Stimulated activated CD4-positive, alpha-beta T cell treated with anti-CD3 and anti-CD28 coated beads, Interleukin-1b, Interleukin-23, amount 100 ng/mL, for 24 hours (primary cell): ENCODE measurements around the gene MAP3K21.

Source experiments
- DNase-seq, 4 experiments: peaks; one replicate each; pipeline ENCODE4 v3.0.0-alpha.2; 2020; ENCODE audit warnings: low read depth in 4 of 4, low spot score in 1 of 4

The MAP3K21 gene

DNA sequence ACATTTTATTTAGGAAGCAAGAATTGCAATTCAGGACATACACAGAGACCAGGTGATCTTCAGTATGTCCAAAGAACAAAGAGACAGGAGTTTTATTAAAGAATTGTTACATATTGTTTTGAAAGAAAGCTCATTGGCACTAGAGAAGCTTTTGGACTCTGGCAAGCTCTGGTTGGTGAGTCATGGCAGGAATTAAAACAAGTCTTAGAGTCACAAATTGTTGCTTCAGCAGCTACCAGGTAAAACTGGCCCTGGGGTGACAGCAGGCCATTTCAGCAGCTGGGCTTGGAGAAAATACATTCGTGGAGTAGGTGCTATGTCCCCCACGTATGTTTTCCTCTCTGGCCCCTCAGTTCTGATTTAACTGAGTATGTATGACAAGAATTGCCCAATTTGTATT is 58.8 kb downstream of the MAP3K21 start:
- no peak for DNase-seq

DNA sequence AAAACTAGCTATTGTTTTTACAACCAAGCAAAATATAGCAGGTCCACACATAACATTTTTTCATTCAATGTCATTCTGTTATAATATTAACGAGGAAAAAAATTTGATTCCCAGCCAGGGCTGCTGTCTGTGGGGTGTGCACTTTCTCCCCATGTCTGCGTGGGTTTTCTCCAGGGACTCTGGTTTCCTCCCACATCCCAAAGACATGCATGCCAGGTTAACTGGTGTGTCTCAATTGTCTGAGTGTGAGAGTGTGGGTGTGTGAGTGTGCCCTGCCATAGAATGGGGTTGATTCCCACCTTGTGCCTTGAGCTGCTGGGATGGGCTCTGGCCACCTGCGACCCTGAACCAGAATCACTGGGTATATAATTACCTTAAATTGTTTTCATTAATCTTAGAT is 60.1 kb downstream of the MAP3K21 start:
- DNase-seq = no peak

DNA sequence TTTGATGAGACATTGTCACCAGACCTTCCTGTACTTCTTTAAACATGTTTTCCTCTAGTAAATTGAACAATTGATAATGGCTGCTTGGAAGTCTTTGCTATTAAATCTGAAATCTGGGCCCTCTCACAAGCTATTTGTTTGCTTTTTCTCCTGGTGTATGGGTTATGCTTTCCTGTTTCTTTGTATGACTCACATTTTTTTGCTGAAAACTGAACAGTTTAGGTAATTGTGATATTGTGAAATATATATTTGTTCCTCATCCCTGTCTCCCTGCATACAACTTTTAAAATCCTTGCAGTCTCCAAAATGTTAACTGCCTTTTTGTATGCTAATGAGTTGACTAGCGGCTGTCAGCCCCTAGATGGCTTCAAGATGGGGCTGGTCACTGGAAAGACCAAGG is 61.6 kb downstream of the MAP3K21 start:
- no peak for DNase-seq

DNA sequence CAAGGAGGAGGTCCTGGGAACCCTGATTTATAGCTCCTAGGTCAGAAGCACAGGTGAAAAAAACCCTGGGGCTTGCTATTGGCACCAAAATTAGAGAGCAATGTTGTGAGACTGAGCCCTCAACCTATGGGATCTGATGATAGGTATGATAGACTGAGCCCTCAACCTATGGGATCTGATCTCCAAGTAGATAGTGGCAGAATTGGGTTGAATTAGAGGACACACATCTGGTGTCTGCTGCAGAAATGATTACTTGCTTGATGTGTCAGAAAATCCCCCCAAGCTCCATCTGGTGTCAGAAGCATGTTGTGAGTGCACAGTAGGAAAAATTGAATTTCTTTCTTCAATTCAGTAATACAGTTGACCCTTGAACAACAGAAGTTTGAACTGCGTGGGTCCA is 62.4 kb downstream of the MAP3K21 start:
- DNase-seq = no peak

DNA sequence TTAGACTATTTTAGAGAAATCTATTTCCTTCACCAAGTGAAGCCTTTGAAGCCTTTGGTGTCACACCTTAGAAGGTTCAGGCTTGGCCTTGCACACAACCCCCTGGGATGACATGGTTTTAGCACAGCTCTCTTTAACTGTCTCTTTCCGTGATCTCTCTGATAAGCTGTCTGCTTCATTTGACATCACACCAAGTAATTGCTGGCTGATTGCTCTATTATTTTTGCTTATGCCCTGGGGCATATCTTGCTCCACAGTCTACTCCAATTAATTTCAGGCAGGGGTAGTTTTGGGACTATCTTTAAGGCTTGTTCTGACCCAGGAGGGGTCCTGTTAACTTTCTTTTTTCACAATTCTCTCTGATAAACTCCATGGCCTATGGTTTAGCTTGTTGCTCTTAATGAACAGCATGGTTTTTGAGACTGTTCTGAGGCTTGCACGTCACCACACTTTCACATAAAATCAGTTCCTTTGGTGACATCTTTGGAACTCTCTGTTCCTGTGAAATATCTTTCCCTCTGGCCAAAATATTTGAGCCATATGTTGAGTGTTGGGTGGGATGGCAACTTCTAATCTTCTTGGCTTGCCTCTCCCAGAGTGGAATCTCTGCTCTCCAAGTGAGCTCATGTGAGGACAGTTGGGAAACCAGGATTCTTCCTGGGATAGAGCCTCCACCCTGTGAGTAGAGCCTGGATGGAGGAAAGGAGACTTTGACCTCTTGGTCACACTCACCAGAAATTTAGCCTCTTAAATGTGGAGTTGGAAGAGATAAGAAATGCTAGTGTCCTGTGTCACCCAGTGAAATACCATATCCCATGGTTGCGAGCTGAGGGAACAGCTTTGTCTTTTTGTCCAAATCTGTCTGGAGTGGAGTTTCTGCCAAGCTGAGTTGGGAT is 63.6 kb downstream of the MAP3K21 start:
- no peak for DNase-seq

DNA sequence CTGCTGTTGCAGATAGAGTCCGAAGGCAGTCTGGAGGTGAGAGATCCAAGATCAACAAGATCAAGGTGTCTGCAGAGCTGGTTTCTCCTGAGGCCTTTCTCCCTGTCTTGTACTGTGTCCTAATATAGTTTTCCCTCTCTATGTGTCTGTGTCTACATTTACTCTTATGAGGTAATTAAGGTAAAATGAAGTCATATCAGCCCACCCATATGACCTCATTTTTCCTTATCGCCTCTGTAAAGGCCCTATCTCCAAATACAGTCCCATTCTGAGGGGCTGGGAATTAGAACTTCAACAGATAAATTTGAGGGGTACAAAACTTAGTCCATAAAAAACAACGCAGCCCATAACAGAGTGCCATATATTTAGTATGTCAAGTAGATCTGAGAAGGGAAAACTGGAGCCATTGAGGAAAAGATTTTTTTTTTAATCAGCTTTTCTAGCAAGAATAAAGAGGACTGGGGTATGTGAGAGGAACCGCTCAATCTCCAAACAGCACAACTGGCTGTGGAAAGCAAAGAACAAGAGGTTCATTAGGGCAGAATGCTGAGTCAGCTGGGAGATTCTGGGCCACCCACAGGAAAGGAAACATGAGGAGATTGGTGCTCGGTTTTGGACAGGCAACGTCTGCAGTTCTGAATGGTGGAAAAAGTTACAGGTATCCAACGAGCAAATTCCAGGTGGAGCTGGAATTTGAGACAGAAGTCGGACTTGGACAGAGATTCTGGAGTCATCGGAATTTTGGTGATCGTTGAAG is 65.7 kb downstream of the MAP3K21 start:
- no peak for DNase-seq

DNA sequence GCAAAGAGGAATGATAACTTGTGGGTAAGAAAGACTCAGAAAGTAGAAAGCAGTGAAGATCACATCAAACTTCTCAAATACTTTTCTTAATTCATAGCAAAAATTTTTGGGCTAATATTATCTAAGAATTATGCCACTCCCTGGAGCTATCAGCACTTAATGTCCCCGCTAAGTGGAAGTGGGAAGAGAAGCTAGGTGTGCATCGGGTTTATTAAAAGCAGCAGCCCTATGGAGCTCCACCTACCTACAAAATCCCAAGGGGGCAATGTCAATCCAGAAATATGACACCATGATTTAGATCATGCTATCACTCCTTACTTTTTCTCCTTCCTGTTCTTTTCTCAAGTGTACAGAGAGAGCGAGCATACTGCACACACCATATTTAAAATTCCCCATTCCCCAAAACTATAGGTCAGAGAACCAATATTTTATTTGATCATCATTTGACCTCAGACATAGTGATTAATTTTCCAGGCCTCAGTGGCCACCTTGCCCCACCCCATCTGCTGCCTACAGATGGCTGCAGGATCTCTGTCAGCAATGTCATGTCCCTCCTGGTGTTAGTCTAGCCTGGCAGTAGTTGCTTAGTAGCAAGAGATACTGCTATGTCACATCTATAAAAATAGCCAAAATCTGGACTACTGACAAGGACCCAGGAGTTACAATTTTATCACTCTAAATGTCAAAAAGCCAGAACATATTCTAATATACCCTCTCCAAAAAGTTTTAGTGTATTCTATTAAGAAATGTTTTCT is 66.6 kb downstream of the MAP3K21 start:
- no peak for DNase-seq

DNA sequence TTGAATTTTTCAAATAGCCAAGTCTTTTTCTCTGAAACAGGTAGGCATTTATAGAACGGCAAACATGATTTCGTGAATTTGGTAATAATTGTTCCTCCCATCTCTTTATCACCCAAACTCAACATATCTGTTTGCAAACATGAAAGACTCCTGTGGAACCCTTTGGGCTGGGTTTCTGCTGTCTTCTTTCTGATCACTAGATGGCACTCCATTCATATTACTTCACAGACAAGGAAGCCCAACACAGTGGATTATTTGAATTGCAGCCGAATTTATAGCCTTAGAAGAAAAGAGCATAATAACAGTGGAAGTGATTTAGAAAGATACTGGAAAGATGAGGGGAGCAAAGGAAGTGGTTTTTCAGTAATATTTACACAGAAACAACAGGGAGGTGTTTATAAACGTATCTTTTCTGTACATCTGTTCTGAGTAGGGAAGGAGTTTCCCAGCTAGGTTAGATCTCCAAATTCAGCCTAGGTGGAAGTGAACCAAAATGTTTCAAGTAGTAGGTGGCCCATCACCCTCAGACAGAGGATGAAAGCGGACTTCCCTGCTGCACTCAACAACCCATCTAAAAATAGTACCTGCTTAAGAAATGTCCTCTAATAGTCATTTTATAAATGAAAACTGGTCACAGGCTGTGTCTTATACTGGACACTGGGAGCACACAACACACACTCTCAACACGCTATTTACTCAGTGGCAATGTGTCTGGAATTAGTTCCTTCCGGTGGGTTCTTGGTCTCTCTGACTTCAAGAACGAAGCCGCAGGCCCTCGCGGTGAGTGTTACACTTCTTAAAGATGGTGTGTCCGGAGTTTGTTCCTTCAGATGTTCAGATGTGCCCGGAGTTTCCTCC is 67.6 kb downstream of the MAP3K21 start:
- DNase-seq = peak in 1 of 4 experiments; percentile 7

DNA sequence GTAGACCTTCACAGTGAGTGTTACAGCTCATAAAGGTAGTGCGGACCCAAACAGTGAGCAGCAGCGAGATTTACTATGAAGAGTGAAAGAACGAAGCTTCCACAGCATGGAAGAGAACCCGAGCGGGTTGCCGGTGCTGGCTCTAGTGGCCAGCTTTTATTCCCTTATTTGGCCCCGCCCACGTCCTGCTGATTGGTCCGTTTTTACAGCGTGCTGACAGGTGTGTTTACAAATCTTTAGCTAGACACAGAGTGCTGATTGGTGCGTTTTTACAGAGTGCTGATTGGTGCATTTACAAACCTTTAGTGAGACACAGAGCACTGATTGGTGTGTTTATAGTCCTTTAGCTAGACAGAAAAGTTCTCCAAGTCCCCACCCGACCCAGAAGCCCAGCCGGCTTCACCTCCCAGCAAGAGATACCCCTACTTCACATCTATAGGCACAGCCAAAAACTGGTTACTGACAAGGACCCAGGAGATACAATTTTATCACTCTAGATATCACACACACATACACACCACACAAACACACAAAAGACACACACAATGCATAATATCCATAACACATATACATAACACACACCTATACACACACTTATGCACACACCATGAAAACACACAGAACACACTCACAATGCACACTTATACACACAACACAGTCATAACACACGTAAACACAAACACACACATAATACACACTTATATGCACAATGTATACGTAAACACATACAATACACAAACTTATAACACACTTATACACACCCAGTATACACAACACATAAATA is 68.5 kb downstream of the MAP3K21 start:
- DNase-seq = no peak

DNA sequence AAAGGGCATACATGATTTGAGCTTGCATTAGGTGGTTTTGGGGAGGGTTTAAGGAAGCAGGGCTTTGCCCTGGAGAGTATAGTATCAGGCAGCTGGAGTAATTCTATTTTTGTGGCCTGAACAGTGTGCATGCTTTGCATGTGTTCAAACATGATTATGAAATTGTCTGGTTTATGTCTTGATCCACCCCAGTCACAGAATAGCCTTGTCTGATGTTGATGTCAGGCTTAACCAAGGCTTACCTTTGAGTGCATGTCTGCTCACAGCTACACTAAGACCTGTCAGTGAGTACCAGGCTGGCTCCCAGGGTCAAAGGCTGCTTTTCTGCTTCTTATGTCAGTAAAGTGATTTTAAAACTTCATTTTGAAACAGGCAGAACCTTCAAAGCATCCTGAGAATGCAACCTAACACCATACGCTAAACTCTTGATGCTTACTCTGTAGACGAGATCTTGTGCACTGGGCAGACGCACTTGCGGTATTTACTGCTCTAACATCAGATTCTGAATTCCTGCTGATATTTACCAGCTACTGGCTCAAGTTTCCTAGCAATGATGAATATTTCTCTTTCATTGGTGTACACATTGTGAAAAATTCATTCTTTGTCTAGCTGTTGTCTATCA is 78.9 kb downstream of the MAP3K21 start:
- no peak for DNase-seq

DNA sequence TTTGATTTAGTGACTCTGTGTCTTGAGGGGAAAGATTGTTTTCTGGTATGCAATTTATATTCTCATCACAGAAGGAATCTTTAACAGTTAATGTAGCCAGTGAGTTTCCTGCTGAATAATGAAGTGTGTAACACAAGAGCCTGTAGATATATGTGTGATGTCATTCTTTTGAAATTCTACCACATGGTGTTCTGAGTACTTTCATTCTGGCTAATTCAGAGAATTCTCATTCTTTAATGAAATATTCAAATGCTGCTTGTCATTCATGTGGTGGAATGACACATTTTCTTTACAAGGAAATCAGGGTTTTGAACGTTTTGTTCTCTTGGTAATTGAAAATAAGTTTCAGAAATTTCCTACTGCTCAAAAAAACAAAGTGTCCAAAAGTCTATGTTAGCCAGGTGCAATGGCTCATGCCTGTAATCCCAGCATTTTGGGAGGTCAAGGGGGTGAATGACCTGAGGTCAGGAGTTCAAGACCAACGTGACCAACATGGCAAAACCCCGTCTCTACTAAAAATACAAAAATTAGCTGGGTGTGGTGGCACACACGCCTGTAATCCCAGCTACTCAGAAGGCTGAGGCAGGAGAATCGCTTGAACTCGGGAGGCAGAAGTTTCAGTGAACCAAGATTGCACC is 79.6 kb downstream of the MAP3K21 start:
- DNase-seq = no peak

DNA sequence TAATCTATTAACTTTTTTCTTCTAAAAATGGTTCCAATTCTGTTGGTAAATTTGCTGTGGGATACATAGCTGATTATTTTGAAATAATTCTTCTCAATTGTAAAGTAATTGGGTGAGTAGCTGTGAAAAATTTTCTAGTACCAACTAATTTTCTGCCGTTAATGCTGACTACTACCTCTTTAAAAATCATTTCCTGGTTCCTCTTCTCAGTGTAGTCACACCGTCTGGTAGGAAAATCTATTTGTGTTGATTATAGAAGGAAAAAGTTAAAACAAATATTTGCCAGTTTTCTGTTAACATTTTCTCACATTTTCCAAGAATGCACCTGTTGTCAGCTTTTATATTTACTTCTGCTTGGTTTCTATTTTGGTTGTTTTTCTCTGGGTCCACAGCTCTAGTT is 82.0 kb downstream of the MAP3K21 start:
- no peak for DNase-seq

DNA sequence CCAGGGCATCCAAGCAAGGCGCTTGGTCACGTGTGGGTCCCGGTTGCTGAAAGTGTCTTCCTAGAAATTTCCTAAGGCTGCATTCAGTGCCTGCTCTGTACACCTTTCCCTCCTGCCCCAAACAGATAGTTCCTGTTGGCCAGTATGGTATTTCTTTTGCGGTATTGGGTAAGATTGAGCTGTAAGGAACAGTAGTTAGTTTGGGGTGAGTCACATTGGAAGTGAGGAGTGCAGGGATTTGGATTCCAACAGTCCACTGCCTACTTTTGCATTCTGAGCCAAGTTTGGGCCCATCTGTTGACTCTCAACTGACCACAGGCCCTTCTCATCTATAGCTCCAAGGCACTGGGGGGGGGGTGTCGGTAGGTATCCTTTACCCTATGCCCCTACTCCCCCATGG is 83.4 kb downstream of the MAP3K21 start:
- no peak for DNase-seq

DNA sequence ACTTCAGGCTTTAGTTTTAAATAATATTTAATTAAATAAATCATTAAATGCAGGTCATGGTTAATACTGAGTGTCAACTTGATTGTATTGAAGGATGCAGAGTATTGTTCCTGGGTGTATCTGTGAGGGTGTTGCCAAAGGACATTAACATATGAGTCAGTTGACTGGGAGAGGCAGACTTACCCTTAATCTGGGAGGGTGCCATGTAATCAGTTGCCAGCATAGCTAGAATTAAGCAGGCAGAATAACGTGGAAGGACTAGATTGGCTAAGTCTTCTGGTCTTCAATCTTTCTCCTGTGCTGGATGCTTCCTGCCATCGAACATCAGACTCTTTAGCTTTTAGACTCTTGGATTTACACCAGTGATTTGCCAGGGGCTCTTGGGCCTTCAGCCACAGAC is 85.3 kb downstream of the MAP3K21 start:
- no peak for DNase-seq

DNA sequence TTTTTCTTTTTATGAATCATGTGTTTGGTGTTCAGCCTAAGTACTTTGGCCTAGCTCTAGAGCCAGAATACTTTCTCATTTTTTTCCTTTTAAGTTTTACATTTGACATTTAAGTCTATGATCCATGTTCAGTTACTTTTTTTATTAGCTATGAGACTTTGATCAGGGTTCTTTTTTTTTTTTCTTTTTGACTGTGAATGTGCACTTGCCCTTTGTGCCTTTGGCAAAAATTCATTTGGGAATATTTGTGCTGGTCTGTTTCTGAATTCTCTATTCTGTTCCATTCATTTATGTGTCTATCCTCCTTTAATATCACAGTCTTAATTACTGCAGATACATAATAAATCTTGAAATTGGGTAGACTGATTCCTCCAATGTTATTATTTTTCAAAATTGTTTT is 93.8 kb downstream of the MAP3K21 start:
- no peak for DNase-seq

DNA sequence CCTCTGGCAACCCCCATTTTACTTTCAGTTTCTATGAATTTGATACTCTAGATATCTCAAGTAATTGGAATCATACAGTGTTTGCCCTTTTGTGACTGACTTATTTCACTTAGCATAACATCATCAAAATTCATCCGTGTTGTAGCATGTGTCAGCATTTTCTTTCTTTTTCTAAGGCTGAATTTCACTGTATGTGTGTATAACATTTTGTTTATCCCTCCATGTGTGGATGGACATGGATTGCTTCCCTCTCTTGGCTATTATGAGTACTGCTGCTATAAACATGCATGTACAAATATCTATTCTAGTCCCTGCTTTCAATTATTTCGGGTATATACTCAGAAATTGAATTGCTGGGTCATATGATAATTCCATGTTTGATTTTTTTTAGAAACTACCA is 97.3 kb downstream of the MAP3K21 start:
- DNase-seq = no peak

DNA sequence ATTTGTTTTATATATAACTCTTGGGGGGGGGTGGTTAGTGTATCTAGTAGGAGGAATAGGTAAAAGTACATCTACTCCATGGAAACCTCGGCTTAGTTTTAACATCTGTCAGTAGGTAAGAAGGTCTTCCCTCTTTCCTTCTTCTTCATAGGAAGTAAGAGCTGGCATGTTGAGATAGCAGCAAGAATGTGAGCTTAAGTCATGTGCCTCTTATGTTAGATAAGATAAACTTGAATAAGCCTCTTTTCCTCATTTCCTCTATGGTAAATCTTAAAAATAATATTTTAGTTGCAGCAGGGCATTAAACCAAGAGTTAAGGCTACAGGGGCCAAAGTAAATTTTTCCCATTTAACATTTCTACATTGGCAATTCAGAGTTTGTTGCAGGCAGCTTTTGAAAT is 100.4 kb downstream of the MAP3K21 start:
- DNase-seq = no peak

DNA sequence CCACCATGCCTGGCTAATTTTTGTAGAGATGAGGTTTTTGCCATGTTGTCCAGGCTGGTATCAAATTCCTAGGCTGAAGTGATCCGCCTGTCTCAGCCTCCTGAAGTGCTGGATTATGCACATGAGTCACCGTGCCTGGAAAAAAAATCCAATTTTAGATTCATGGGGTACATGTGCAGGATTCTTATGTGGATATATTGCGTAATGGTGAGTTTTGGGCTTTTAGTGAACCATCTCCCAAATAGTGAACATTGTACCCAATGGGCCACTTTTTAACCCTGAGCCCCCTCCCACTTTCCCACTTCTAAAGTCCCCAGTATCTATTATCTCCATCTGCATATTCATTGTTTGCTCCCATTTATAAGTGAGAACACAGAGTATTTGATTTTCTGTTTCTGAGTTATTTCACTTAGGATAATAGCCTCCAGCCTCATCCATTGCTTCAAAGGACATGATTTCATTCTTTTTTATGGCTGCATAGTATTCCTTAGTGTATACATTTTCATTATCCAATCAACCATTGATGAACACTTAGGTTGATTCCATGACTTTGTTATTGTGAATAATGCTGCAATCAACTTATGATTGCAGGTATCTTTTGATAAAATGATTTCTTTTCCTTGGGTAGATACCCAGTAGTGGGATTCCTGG is 104.4 kb downstream of the MAP3K21 start:
- no peak for DNase-seq

DNA sequence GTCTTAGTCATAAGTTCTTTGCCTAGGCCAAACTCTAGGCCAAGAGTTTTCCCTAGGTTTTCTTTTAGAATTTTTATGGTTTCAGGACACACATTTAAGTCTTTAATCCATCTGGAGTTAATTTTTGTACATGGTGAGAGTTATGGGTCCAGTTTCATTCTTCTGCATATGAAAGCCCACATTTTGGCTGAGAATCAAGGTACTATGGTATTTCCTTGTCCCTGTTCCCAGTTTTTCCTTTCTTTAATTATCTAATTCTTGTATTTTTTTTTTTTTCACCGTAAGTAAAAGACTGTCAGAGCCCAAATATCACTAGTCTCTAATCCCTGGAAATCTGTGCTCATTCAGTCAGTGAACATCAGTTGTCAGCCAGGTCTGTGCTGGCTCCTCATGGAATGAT is 105.4 kb downstream of the MAP3K21 start:
- no peak for DNase-seq
